ENCODE results near the gene RNF220. TPM values are rescaled to one million over a fixed set of nuclear protein-coding genes. Genes with fewer than 3 reads are reported as not detected.

Gene RNF220
- total and polyA plus RNA-seq, 2 of the 4 experiments (the other 2 are of a cell fraction) = 71.8 to 77.1 TPM

DNA sequence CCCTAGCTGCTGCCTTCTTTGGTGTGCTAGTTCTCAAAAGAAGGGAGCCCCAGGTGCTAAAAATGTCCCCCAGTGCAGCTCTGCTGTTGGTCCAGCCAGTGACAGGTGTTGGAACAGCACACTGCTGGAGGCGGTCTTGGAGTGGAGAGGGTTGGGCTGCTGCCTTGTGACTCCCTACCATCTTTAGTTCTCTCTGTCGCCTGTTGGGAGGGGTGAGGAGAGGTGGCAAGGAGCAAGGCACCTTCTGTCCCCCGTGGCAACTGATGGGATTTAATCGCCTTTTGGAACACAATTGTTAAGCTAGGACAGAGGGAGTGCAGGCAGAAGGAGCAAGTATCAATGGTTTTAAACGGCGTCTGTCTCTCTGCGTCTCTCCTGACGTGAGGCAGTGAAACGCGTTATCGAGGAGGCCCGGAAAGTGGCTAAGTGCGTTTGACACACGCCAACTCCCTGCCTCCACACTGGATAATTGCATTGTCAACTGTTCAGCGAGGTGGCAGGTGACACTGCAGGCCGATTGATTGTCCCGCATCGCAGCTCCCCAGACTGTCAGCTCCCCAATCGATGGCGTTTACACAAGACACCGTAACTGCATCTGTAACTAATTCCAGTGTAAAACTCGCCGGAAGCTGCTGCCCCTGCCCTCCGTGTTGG is 235.3 kb downstream of the RNF220 start:
- in situ Hi-C loops (cut with MboI; ENCODE audit: low sequenced_read_pairs) (no loop called here), dilution Hi-C loops (cut with HindIII; ENCODE audit: low sequenced_read_pairs, unreplicated experiment) (no loop called here)
- peaks cover 9% of the 10 kb centered on the region for H3K4me1 ChIP-seq (ENCODE audit: control insufficient read depth, insufficient read depth, low read length)

More for the DNA sequence above, 235.3 kb downstream of the RNF220 start:
- TF ChIP-seq MXI1 (IDR thresholded peaks at IDR 0.05; ENCODE audit: borderline replicate concordance, low read depth, low read length) = no peak
- TF ChIP-seq, protein P1, sequence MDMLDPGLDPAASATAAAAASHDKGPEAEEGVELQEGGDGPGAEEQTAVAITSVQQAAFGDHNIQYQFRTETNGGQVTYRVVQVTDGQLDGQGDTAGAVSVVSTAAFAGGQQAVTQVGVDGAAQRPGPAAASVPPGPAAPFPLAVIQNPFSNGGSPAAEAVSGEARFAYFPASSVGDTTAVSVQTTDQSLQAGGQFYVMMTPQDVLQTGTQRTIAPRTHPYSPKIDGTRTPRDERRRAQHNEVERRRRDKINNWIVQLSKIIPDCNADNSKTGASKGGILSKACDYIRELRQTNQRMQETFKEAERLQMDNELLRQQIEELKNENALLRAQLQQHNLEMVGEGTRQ (IDR thresholded peaks at IDR 0.05; ENCODE audit: low read depth, low read length) = no peak
- TF ChIP-seq CHD1 (IDR thresholded peaks at IDR 0.05; ENCODE audit: low read depth, low read length) = no peak
- TF ChIP-seq SMC3 (IDR thresholded peaks at IDR 0.05; ENCODE audit: low read depth, low read length) = no peak
- TF ChIP-seq MAZ (IDR thresholded peaks at IDR 0.05; ENCODE audit: borderline replicate concordance, low read depth, low read length) = no peak
- TF ChIP-seq RCOR1 (IDR thresholded peaks at IDR 0.05; ENCODE audit: insufficient replicate concordance, low read length) = no peak
- TF ChIP-seq, protein P2, sequence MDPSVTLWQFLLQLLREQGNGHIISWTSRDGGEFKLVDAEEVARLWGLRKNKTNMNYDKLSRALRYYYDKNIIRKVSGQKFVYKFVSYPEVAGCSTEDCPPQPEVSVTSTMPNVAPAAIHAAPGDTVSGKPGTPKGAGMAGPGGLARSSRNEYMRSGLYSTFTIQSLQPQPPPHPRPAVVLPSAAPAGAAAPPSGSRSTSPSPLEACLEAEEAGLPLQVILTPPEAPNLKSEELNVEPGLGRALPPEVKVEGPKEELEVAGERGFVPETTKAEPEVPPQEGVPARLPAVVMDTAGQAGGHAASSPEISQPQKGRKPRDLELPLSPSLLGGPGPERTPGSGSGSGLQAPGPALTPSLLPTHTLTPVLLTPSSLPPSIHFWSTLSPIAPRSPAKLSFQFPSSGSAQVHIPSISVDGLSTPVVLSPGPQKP (IDR thresholded peaks at IDR 0.05; ENCODE audit: borderline replicate concordance, low read depth, low read length) = no peak
- no peak for TF ChIP-seq BHLHE40 (IDR thresholded peaks at IDR 0.05; ENCODE audit: low read depth, low read length)
- no peak for TF ChIP-seq POLR2A (IDR thresholded peaks at IDR 0.05; ENCODE audit: low read depth, low read length)
- TF ChIP-seq RFX5 (IDR thresholded peaks at IDR 0.05; ENCODE audit: low read depth, low read length) = no peak
- TF ChIP-seq FOS (IDR thresholded peaks at IDR 0.05; ENCODE audit: low read depth, low read length) = no peak
- TF ChIP-seq RAD21 (IDR thresholded peaks at IDR 0.05; ENCODE audit: low read length) = no peak
- TF ChIP-seq NFE2L2 (IDR thresholded peaks at IDR 0.05; ENCODE audit: low read depth, low read length) = no peak
- TF ChIP-seq, protein P3, sequence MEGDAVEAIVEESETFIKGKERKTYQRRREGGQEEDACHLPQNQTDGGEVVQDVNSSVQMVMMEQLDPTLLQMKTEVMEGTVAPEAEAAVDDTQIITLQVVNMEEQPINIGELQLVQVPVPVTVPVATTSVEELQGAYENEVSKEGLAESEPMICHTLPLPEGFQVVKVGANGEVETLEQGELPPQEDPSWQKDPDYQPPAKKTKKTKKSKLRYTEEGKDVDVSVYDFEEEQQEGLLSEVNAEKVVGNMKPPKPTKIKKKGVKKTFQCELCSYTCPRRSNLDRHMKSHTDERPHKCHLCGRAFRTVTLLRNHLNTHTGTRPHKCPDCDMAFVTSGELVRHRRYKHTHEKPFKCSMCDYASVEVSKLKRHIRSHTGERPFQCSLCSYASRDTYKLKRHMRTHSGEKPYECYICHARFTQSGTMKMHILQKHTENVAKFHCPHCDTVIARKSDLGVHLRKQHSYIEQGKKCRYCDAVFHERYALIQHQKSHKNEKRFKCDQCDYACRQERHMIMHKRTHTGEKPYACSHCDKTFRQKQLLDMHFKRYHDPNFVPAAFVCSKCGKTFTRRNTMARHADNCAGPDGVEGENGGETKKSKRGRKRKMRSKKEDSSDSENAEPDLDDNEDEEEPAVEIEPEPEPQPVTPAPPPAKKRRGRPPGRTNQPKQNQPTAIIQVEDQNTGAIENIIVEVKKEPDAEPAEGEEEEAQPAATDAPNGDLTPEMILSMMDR (conservative IDR thresholded peaks at IDR 0.05; ENCODE audit: low read depth, low read length) = no peak
- Histone ChIP-seq H3K36me3 (ENCODE audit: control insufficient read depth, insufficient read depth, low read length) (peaks cover 77% of the 10 kb centered on the region), H2BK120ac (ENCODE audit: low read depth, low read length) (no peak overlapping the region), H3K14ac (replicated peaks; ENCODE audit: low read depth, low read length) (no peak overlapping the region), H2BK15ac (ENCODE audit: low read depth, low read length) (no peak overlapping the region), H3K79me1 (ENCODE audit: low read depth in 1 of 2, low read length in 2 of 2) (peaks cover 16 to 51% of the 10 kb centered on the region in 2 experiments), H4K5ac (ENCODE audit: low read depth, low read length) (no peak overlapping the region), H2BK20ac (ENCODE audit: low read depth, low read length) (no peak overlapping the region), H3K27me3 (ENCODE audit: control insufficient read depth, insufficient read depth, low read length) (no peaks in the 10 kb centered on the region), H3K9ac (ENCODE audit: low read depth, low read length) (no peak overlapping the region), H2AK9ac (replicated peaks; ENCODE audit: low read depth, low read length, poor library complexity) (peak overlapping the region; percentile 34), H3K4ac (ENCODE audit: low read depth, low read length) (no peak overlapping the region), H3K23ac (ENCODE audit: low read depth, low read length) (no peak overlapping the region), H3K9me1 (ENCODE audit: insufficient read depth, low read length) (peaks cover 12% of the 10 kb centered on the region), H2AFZ (replicated peaks; ENCODE audit: low read length, poor library complexity) (no peak overlapping the region), H4K8ac (ENCODE audit: low read depth in 2 of 2, low read length in 2 of 2) (no peak overlapping the region), H3K27ac (ENCODE audit: insufficient read depth, low read length) (no peak overlapping the region), H3K9me3 (ENCODE audit: control insufficient read depth, insufficient read depth, low read length) (no peaks in the 10 kb centered on the region), H3K4me2 (ENCODE audit: low read depth, low read length) (no peak overlapping the region), H3K18ac (ENCODE audit: low read depth, low read length) (no peak overlapping the region), H4K91ac (ENCODE audit: insufficient read depth, low read depth, low read length) (no peak overlapping the region), H3K4me3 (ENCODE audit: insufficient read depth, low read depth, low read length) (no peak overlapping the region), H4K20me1 (ENCODE audit: insufficient read depth, low read length) (peaks cover 20% of the 10 kb centered on the region), H2BK5ac (ENCODE audit: low read depth, low read length, poor library complexity, severe bottlenecking) (no peak overlapping the region), H3K56ac (ENCODE audit: extremely low read depth, insufficient read depth, low read length) (no peak overlapping the region), H2AK5ac (ENCODE audit: low read depth, low read length) (no peak overlapping the region)
- CTCF ChIA-PET = no interaction called here
- DNase-seq (no peak), ATAC-seq (ENCODE audit: low read depth) (no peak)
- WGBS, 2 experiments (ENCODE audit: extremely low coverage in 2 of 2, insufficient read length in 1 of 2) = 89% methylated on average over 15 of the region's 24 CpGs; no CpG with 5 or more reads in 1 of the 2 experiments
- POLR2A ChIA-PET (ENCODE audit: unreplicated experiment) = no interaction called here
- no TSS peak for BruUV-seq (replicated peaks)
- intact Hi-C loops (cut with micrococcal nuclease) = no loop called here
